Measurements from ENCODE around the gene PKNOX2.

PKNOX2 gene

DNA sequence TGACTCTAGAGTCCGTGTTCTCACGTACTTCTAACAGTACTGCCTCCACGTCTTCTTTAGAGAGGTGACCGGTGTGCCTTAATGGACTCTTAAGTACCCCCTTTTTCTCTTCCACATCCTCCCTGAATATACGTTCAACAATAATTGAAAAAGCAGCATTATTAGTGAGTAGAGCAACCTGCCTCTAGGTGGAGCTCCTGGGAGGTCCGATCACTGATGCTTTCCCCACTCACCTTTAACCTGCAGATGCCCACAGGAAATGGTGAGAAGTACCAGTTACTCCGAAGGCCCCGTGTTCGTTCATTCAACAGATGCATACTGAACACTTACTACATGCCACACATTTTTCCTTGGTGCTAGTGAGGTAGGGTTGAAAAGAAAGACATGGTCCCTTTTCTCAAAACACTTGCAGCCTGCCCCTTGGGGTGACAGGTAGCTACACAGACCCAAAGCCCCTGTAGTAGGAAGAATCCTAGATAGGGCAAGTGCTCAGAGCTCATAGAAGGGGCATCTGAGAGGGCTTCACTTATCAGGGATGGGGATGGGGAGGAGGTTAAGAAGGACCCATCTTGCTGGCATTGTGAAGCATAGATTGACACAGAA, 258.8 kb downstream of the PKNOX2 start:
- TF ChIP-seq, protein P1, sequence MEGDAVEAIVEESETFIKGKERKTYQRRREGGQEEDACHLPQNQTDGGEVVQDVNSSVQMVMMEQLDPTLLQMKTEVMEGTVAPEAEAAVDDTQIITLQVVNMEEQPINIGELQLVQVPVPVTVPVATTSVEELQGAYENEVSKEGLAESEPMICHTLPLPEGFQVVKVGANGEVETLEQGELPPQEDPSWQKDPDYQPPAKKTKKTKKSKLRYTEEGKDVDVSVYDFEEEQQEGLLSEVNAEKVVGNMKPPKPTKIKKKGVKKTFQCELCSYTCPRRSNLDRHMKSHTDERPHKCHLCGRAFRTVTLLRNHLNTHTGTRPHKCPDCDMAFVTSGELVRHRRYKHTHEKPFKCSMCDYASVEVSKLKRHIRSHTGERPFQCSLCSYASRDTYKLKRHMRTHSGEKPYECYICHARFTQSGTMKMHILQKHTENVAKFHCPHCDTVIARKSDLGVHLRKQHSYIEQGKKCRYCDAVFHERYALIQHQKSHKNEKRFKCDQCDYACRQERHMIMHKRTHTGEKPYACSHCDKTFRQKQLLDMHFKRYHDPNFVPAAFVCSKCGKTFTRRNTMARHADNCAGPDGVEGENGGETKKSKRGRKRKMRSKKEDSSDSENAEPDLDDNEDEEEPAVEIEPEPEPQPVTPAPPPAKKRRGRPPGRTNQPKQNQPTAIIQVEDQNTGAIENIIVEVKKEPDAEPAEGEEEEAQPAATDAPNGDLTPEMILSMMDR (IDR thresholded peaks at IDR 0.05; ENCODE audit: control insufficient read depth, insufficient read depth, low read depth, low read length, missing control alignments), result peak; percentile 24
- no peak overlapping the region for H3K4me3 ChIP-seq (ENCODE audit: control insufficient read depth, low read depth, low read length)
- DNase-seq (ENCODE audit: low read depth), result no peak

DNA sequence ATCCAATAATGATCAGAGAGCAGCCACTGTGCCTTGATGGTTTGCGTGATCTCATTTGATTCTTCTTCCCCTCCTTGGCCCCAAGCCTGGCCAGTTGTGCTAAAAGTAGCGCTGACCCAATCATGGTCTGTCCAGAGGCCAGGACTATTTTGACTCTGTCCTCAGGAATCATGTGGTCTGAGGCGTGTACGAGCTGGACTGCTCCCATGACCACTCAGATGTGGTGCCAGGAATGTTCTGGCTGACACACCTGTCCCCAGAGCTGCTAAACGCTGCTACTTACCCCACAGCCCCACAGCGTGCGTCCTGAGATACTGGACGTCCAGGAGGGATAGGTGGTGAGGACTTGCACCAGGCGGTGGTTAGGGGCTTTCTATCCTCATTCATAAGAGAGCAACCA, 261.1 kb downstream of the PKNOX2 start:
- no peak overlapping the region for H3K4me3 ChIP-seq (ENCODE audit: control insufficient read depth, low read depth, low read length)
- no peak for DNase-seq (ENCODE audit: low read depth)
- TF ChIP-seq, protein P1 (IDR thresholded peaks at IDR 0.05; ENCODE audit: control insufficient read depth, insufficient read depth, low read depth, low read length, missing control alignments), result no peak

DNA sequence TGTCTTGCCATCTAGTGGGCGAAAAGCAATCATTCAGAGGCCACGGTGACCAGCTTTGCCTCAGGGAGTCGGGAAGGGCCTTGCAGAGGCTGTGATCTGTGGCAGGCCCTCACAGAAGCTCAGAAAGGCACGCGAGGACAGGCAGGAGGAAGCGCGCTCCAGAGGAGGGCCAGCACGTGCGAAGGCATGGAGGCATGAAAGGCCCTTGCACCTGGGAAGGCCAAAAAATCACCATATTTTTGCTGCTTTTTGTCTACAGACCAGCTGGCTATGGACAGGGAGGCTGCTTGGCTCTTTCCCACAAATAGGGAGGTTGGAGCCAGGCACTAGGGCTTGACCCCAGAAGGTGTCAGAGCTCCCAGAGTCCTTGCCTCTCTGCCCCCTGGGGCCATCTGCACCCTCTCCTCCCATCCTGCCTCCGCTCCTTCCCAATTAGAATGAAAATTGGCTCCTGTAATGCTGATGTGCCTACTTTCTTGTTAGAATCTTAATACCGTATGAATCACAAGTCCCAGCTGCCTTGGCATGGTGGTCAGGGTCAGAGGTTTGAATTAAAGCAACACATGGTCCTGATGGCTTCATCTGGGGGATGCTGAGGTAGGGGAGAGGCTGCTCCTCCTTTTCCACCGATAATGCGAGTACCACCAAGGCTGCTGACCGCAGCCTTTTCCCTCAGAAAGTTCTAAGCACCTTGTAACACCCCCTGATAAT, 262.4 kb downstream of the PKNOX2 start:
- TF ChIP-seq, protein P1 (IDR thresholded peaks at IDR 0.05; ENCODE audit: control insufficient read depth, insufficient read depth, low read depth, low read length, missing control alignments), result no peak
- DNase-seq (ENCODE audit: low read depth), result no peak
- no peak overlapping the region for H3K4me3 ChIP-seq (ENCODE audit: control insufficient read depth, low read depth, low read length)

DNA sequence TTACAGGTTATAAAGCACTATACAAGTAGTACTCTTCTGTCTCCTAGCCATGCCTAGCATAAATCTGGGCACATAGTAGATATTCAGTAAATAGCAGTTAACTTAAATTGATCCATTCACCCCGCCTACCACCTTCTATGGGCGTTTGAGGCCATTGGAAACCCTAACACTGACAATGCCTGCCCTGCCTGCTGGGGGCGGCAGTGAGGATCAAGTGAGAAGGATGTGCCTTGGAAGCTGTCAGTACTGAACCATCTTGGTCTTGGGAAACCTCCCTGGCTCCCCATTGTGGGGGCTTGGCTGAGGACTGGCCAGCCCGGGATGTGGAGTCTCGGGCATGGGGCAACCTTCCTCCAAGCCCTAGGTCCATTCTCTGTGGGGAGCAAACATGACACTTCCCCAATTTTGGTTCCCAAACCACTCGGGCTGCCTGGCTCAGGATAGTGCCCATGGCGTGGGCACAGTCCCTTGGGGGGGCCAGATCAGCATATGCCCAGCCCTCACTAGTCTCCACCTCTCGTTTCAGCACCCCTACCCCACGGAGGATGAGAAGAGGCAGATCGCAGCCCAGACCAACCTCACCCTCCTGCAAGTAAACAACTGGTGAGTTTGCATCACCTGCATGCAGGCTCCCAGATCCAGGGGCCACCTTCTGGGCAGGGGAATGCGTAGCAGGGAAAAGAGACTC, 264.1 kb downstream of the PKNOX2 start:
- TF ChIP-seq, protein P1 (IDR thresholded peaks at IDR 0.05; ENCODE audit: control insufficient read depth, insufficient read depth, low read depth, low read length, missing control alignments), result peak; percentile 6
- no peak overlapping the region for H3K4me3 ChIP-seq (ENCODE audit: control insufficient read depth, low read depth, low read length)
- DNase-seq (ENCODE audit: low read depth), result no peak

DNA sequence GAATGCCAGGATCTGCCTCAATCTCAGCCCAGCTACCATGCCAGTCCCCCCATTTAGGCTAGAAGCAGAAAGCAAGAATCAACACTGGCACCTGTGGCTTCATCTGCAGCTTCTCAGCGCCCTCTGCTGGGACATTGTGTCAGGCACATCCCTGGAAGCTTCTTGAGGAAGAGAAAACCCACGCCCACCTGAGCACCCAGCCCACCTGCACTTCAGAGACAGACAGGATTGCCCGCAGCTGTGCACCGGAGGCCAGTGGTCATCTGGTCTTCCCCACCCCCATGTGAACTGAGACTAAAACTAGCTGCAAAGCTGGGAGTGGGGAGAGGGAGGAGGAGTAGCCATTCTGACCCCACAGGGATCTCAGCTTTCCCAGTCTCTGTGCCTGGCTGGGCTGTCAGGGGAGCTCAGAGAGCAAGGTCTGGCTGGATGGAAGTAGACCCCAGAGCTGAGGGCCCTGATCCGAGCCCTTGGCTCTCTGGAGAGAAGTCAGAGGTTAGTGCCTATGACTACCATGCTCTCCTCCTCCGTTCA, 264.7 kb downstream of the PKNOX2 start:
- TF ChIP-seq, protein P1 (IDR thresholded peaks at IDR 0.05; ENCODE audit: control insufficient read depth, insufficient read depth, low read depth, low read length, missing control alignments), result peak; percentile 89
- no peak for DNase-seq (ENCODE audit: low read depth)
- no peak overlapping the region for H3K4me3 ChIP-seq (ENCODE audit: control insufficient read depth, low read depth, low read length)

GRCh38 chr11:125429807-125430678, 265.5 kb downstream of the PKNOX2 start:
- no peak for DNase-seq (ENCODE audit: low read depth)
- TF ChIP-seq, protein P1 (IDR thresholded peaks at IDR 0.05; ENCODE audit: control insufficient read depth, insufficient read depth, low read depth, low read length, missing control alignments), result no peak
- no peak overlapping the region for H3K4me3 ChIP-seq (ENCODE audit: control insufficient read depth, low read depth, low read length)
